Measurements from ENCODE around the gene SLC22A13. TPM values are rescaled to one million over a fixed set of nuclear protein-coding genes. Genes with fewer than 3 reads are reported as not detected.

The SLC22A13 gene
- total and polyA plus RNA-seq, 2 of the 4 experiments (the other 2 are of a cell fraction): under 0.01 to 0.22 TPM

GRCh38 chr3:38264779-38265178 is 833 bp upstream of the SLC22A13 start:
- Histone ChIP-seq H3K9me3 (ENCODE audit: control insufficient read depth, insufficient read depth, low read length) (no peaks in the 10 kb centered on the region; the same call in 1 of the 2 replicates), H4K5ac (ENCODE audit: low read depth, low read length) (no peak overlapping the region), H3K4me1 (ENCODE audit: control insufficient read depth, insufficient read depth, low read length) (no peaks in the 10 kb centered on the region), H3K9ac (ENCODE audit: low read depth, low read length) (no peak overlapping the region), H4K91ac (ENCODE audit: insufficient read depth, low read depth, low read length) (no peak overlapping the region), H3K79me1 (ENCODE audit: low read depth in 1 of 2, low read length in 2 of 2) (peaks cover 0 to 5% of the 10 kb centered on the region in 2 experiments; a peak in 1 of 4 replicates), H3K4me2 (ENCODE audit: low read depth, low read length) (no peak overlapping the region), H2BK15ac (ENCODE audit: low read depth, low read length) (no peak overlapping the region), H3K23ac (ENCODE audit: low read depth, low read length) (no peak overlapping the region), H3K9me1 (ENCODE audit: insufficient read depth, low read length) (peaks cover 16% of the 10 kb centered on the region), H3K27me3 (ENCODE audit: control insufficient read depth, insufficient read depth, low read length) (no peaks in the 10 kb centered on the region), H3K27ac (ENCODE audit: insufficient read depth, low read length) (no peak overlapping the region), H2AK5ac (ENCODE audit: low read depth, low read length) (no peak overlapping the region), H2AK9ac (replicated peaks; ENCODE audit: low read depth, low read length, poor library complexity) (no peak overlapping the region), H3K14ac (replicated peaks; ENCODE audit: low read depth, low read length) (no peak overlapping the region), H3K4me3 (ENCODE audit: insufficient read depth, low read depth, low read length) (no peak overlapping the region), H3K56ac (ENCODE audit: extremely low read depth, insufficient read depth, low read length) (no peak overlapping the region), H2BK120ac (ENCODE audit: low read depth, low read length) (no peak overlapping the region), H3K36me3 (ENCODE audit: control insufficient read depth, insufficient read depth, low read length) (peaks cover 8% of the 10 kb centered on the region), H2AFZ (replicated peaks; ENCODE audit: low read length, poor library complexity) (no peak overlapping the region), H4K8ac (ENCODE audit: low read depth in 2 of 2, low read length in 2 of 2) (no peak overlapping the region), H3K4ac (ENCODE audit: low read depth, low read length) (no peak overlapping the region), H4K20me1 (ENCODE audit: insufficient read depth, low read length) (no peaks in the 10 kb centered on the region), H3K18ac (ENCODE audit: low read depth, low read length) (no peak overlapping the region), H2BK20ac (ENCODE audit: low read depth, low read length) (no peak overlapping the region), H2BK5ac (ENCODE audit: low read depth, low read length, poor library complexity, severe bottlenecking) (no peak overlapping the region)
- ChIA-PET POLR2A (ENCODE audit: unreplicated experiment) (no interaction called here), CTCF (no interaction called here)
- WGBS, 2 experiments (ENCODE audit: extremely low coverage in 2 of 2, insufficient read length in 1 of 2): no CpG with 5 or more reads among the region's 1 CpG
- ATAC-seq (ENCODE audit: low read depth) (no peak), DNase-seq (no peak)
- TF ChIP-seq RFX5 (IDR thresholded peaks at IDR 0.05; ENCODE audit: low read depth, low read length) (no peak), NFE2L2 (IDR thresholded peaks at IDR 0.05; ENCODE audit: low read depth, low read length) (no peak), MAZ (IDR thresholded peaks at IDR 0.05; ENCODE audit: borderline replicate concordance, low read depth, low read length) (no peak), SMC3 (IDR thresholded peaks at IDR 0.05; ENCODE audit: low read depth, low read length) (no peak), POLR2A (IDR thresholded peaks at IDR 0.05; ENCODE audit: low read depth, low read length) (no peak), MAFK (IDR thresholded peaks at IDR 0.05; ENCODE audit: low read depth, low read length) (no peak), CEBPB (IDR thresholded peaks at IDR 0.05; ENCODE audit: low read depth, low read length) (no peak)
- dilution Hi-C loops (cut with HindIII; ENCODE audit: low sequenced_read_pairs, unreplicated experiment) (no loop called here), in situ Hi-C loops (cut with MboI; ENCODE audit: low sequenced_read_pairs) (no loop called here), intact Hi-C loops (cut with micrococcal nuclease) (no loop called here)
- BruUV-seq (replicated peaks): no TSS peak

All from IMR-90 (cell line).